HEK293T (cell line): ENCODE measurements around the gene ZIC5.

ENCODE experiments used
- ARNT ChIP-seq: fragments of 450-650 bp; IDR thresholded peaks from 2 replicates; pipeline ENCODE4 v1.6.1; 2017; ENCODE audit warnings: mild to moderate bottlenecking
- BHLHE40 ChIP-seq: fragments of 450-650 bp; IDR thresholded peaks from 2 replicates; pipeline ENCODE4 v1.6.1; 2016; ENCODE audit warnings: mild to moderate bottlenecking, moderate library complexity, borderline replicate concordance
- CTBP1 ChIP-seq: fragments of 450-650 bp; IDR thresholded peaks from 2 replicates; pipeline ENCODE4 v1.6.1; 2016; ENCODE audit warnings: borderline replicate concordance
- ELF4 ChIP-seq: fragments of 450-650 bp; IDR thresholded peaks from 2 replicates; pipeline ENCODE4 v1.6.1; 2017; ENCODE audit warnings: antibody characterized with exemption
- FOXK2 ChIP-seq: fragments of 450-650 bp; IDR thresholded peaks from 2 replicates; pipeline ENCODE4 v1.6.1; 2016; ENCODE audit warnings: mild to moderate bottlenecking
- HDGF ChIP-seq: fragments of 450-650 bp; IDR thresholded peaks from 2 replicates; pipeline ENCODE4 v1.6.1; 2017; ENCODE audit warnings: antibody characterized with exemption, borderline replicate concordance
- L3MBTL2 ChIP-seq: fragments of 450-650 bp; conservative IDR thresholded peaks from 2 replicates; pipeline ENCODE4 v1.6.1; 2016; ENCODE audit warnings: mild to moderate bottlenecking
- LEF1 ChIP-seq: fragments of 450-650 bp; IDR thresholded peaks from 2 replicates; pipeline ENCODE4 v1.6.1; 2017; ENCODE audit warnings: mild to moderate bottlenecking, borderline replicate concordance
- NFRKB ChIP-seq: fragments of 450-650 bp; IDR thresholded peaks from 2 replicates; pipeline ENCODE4 v1.6.1; 2016; ENCODE audit warnings: mild to moderate bottlenecking, moderate library complexity
- SP1 ChIP-seq: fragments of 450-650 bp; IDR thresholded peaks from 2 replicates; pipeline ENCODE4 v1.6.1; 2017
- TF ChIP-seq, protein P1 (sequence below): fragments of 450-650 bp; IDR thresholded peaks from 2 replicates; pipeline ENCODE4 v1.6.1; 2016

DNA sequence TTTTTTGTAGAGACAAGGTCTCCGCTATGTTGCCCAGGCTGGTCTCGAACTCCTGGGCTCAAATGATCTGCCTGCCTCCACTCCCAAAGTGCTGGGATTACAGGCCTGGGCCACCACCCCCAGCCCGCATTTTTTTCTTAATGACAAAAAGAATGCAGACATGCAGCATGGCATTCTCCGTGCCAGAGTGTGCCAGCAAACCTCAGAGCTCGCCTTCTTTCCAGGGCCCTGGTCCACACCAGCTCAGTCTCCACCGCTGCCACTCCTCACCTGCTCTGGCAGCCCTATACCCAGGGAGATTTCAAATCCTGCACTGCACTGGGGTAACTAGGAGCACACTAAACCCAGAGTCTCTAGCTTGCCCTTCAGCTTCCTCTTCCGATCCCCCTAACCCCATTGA lies 41.7 kb downstream of the ZIC5 start:
- TF ChIP-seq HDGF (no peak), L3MBTL2 (no peak), NFRKB (no peak), ARNT (no peak), BHLHE40 (no peak), ELF4 (no peak), FOXK2 (no peak), LEF1 (no peak), SP1 (no peak), CTBP1 (no peak)
- TF ChIP-seq, protein P1, sequence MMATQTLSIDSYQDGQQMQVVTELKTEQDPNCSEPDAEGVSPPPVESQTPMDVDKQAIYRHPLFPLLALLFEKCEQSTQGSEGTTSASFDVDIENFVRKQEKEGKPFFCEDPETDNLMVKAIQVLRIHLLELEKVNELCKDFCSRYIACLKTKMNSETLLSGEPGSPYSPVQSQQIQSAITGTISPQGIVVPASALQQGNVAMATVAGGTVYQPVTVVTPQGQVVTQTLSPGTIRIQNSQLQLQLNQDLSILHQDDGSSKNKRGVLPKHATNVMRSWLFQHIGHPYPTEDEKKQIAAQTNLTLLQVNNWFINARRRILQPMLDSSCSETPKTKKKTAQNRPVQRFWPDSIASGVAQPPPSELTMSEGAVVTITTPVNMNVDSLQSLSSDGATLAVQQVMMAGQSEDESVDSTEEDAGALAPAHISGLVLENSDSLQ: no peak
